Measurements from ENCODE around the gene ZNF804A.

ZNF804A gene

DNA sequence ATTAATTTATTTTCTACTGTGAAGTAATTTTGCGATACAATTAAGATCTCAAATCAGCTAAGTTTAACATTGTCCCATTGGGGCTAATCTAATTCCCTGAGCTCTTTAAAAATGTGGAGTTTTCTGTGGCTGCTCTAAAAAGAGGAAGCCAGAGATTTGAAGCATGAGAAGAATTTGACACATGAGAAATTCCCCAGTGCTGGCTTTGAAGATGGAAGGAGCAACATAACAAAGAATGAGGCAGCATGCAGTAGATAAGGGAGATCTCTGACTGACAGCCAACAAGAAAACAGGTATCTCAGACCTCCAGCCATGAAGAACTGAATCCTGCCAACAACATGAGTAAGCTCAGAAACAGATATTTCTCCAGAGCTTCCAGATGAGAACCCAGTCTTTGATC is 308.4 kb downstream of the ZNF804A start:
- TF ChIP-seq, protein P1, sequence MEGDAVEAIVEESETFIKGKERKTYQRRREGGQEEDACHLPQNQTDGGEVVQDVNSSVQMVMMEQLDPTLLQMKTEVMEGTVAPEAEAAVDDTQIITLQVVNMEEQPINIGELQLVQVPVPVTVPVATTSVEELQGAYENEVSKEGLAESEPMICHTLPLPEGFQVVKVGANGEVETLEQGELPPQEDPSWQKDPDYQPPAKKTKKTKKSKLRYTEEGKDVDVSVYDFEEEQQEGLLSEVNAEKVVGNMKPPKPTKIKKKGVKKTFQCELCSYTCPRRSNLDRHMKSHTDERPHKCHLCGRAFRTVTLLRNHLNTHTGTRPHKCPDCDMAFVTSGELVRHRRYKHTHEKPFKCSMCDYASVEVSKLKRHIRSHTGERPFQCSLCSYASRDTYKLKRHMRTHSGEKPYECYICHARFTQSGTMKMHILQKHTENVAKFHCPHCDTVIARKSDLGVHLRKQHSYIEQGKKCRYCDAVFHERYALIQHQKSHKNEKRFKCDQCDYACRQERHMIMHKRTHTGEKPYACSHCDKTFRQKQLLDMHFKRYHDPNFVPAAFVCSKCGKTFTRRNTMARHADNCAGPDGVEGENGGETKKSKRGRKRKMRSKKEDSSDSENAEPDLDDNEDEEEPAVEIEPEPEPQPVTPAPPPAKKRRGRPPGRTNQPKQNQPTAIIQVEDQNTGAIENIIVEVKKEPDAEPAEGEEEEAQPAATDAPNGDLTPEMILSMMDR (IDR thresholded peaks at IDR 0.05; ENCODE audit: control extremely low read depth, extremely low read depth, low read depth, missing control alignments), result no peak
- no peak for DNase-seq (ENCODE audit: extremely low spot score)
- ChIA-PET CTCF (no interaction called here), POLR2A (no interaction called here)

DNA sequence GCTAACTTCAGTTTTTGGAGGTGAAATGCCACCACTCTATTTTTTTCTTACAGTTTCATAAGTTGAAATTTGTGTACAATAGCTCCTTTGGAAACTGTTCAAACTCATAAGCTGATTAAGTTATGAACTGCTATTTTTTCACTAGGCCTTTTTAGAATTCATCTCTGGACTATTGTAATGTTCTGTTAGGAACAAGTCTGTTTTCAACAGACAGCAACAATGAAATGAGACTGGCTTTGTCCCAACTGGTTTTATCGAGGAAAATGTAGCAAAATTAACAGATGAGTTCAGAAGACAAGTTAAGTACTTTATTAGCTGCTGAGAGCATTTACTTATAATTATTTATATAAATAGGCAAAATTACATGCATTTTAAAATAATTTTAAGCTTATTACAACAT is 310.6 kb downstream of the ZNF804A start:
- CTCF ChIA-PET, result interaction anchor here (1.4 kb wide), 1 partner anchor 11 kb away, joined by 4 read pairs; no protein-coding TSS in a partner anchor
- no peak for DNase-seq (ENCODE audit: extremely low spot score)
- POLR2A ChIA-PET, result no interaction called here
- TF ChIP-seq, protein P1 (IDR thresholded peaks at IDR 0.05; ENCODE audit: control extremely low read depth, extremely low read depth, low read depth, missing control alignments), result no peak

DNA sequence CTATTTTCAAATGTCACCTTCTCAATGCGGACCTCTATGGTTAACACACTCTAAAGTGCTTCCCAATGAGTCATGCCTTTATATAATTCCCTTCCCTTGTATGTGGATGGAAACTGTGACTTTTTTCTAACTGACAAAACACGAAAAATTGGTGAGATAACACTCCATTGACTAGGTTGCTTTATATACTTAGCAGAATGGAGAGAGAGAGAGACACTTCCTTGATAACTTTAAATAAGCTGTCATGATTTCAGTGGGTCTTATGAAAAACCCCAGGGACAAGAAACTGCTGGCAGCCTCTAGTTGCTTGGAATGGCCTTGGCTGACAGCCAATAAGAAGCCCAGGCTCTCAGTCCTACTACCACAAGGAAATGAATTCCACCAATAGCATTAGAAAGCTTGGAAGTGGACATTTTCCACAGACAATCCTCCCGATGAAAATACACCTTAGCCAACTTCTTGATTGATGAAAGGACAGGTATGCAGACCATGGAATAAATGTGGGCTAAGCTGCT is 322.2 kb downstream of the ZNF804A start:
- ChIA-PET CTCF (no interaction called here), POLR2A (no interaction called here)
- TF ChIP-seq, protein P1 (IDR thresholded peaks at IDR 0.05; ENCODE audit: control extremely low read depth, extremely low read depth, low read depth, missing control alignments), result no peak
- DNase-seq (ENCODE audit: extremely low spot score), result no peak

DNA sequence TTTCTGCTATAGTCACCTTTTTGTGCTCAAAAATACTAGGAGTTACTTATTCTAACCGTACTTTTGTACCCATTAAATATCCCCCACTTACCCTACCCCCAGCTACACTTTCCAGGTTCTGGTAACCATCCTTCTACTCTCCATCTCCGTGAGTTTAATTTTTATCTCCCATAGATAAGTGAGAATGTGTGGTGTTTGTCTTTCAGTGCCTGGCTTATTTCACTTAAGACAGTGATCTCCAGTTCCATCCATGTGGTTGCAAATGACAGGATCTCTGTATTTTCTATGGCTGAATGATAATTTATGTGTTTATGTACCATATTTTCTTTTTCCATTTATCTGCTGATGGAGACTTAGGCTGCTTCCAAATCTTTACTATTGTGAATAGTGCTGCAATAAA is 323.3 kb downstream of the ZNF804A start:
- ChIA-PET CTCF (no interaction called here), POLR2A (no interaction called here)
- TF ChIP-seq, protein P1 (IDR thresholded peaks at IDR 0.05; ENCODE audit: control extremely low read depth, extremely low read depth, low read depth, missing control alignments), result no peak
- DNase-seq (ENCODE audit: extremely low spot score), result no peak

DNA sequence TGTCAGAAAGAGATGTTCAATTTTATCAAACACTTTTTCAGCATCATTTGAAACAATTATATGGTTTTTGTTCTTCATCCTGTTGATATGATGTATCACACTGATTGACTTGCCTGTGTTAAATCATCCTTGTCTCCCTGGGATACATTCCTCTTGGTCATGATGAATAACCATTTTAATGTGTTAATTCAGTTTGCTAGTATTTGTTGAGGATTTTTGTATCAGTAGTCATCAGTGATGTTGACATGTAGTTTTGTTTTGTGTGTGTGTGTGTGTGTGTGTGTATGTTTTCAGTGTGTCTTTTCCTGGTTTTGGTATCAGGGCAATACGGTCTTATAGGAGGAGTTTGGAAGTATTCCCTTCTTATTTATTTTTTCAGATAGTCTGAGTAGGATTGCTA is 325.4 kb downstream of the ZNF804A start:
- DNase-seq (ENCODE audit: extremely low spot score), result no peak
- TF ChIP-seq, protein P1 (IDR thresholded peaks at IDR 0.05; ENCODE audit: control extremely low read depth, extremely low read depth, low read depth, missing control alignments), result no peak
- ChIA-PET POLR2A (no interaction called here), CTCF (no interaction called here)

DNA sequence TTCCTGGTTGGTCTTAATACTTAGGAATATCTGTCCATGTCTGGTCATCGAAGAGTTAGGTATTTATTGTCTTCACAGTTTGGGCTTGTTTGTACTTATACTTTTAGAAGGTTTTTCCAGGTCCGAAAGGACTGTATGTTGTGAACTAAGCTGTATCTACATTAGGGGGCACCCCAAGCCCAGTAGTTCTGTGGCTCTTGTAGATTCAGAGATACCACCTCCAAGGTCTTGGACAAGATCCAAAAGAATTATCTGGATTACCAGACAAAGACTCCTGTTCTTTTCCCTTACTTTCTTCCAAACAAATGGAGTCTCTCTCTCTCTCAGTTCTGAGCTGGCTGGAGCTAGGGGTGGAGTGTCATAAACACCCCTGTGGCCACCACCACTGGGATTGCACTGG is 328.7 kb downstream of the ZNF804A start:
- CTCF ChIA-PET, result interaction anchor here (1.7 kb wide), 1 partner anchor 12 kb away, joined by 4 read pairs; no protein-coding TSS in a partner anchor
- POLR2A ChIA-PET, result no interaction called here
- no peak for DNase-seq (ENCODE audit: extremely low spot score)
- TF ChIP-seq, protein P1 (IDR thresholded peaks at IDR 0.05; ENCODE audit: control extremely low read depth, extremely low read depth, low read depth, missing control alignments), result no peak

DNA sequence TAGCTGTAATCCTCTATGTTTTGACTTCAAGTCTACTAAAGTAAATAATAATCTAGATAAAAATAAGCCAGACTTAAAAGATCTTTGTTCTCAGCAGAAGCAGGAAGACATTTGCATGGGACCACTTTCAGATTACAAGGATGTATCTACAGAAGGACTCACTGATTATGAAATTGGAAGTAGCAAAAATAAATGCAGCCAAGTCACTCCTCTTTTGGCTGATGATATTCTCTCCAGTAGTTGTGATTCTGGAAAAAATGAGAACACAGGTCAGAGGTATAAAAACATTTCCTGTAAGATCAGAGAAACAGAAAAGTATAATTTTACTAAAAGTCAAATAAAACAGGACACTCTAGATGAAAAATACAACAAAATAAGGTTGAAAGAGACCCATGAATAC is 338.4 kb downstream of the ZNF804A start:
- POLR2A ChIA-PET, result no interaction called here

More for the DNA sequence above, 338.4 kb downstream of the ZNF804A start:
- CTCF ChIA-PET, result no interaction called here
- TF ChIP-seq, protein P1 (IDR thresholded peaks at IDR 0.05; ENCODE audit: control extremely low read depth, extremely low read depth, low read depth, missing control alignments), result no peak
- DNase-seq (ENCODE audit: extremely low spot score), result no peak
